HepG2 (cell line): ENCODE measurements around the gene HRG.

Source experiments
- CTCF ChIP-seq: sonication (generic); formaldehyde crosslinking; IDR thresholded peaks from 2 replicates; pipeline ENCODE4 v1.5.0; 2020; ENCODE audit warnings: mild to moderate bottlenecking, missing genetic modification reagents, moderate library complexity
- MTF2 ChIP-seq: sonication (generic); formaldehyde crosslinking; IDR thresholded peaks from 2 replicates; pipeline ENCODE4 v1.5.0; 2020; ENCODE audit warnings: missing genetic modification reagents, borderline replicate concordance
- NFATC3 ChIP-seq: sonication (generic); formaldehyde crosslinking; IDR thresholded peaks from 2 replicates; pipeline ENCODE4 v1.5.1; 2020; ENCODE audit warnings: mild to moderate bottlenecking, missing genetic modification reagents
- SP140L ChIP-seq: sonication (generic); formaldehyde crosslinking; IDR thresholded peaks from 2 replicates; pipeline ENCODE4 v1.4.0; 2020; ENCODE audit warnings: missing genetic modification reagents, borderline replicate concordance
- ZNF350 ChIP-seq: sonication (generic); formaldehyde crosslinking; IDR thresholded peaks from 2 replicates; pipeline ENCODE4 v1.4.0; 2020; ENCODE audit warnings: mild to moderate bottlenecking, low read depth, missing genetic modification reagents, borderline replicate concordance
- ZNF430 ChIP-seq: sonication (generic); formaldehyde crosslinking; IDR thresholded peaks from 2 replicates; pipeline ENCODE4 v1.9.0; 2021; ENCODE audit warnings: mild to moderate bottlenecking, missing genetic modification reagents

- TF ChIP-seq ZNF430 (CRISPR knock-in tag) (no peak), ZNF350 (CRISPR knock-in tag) (no peak), NFATC3 (CRISPR knock-in tag) (no peak), SP140L (CRISPR knock-in tag) (no peak), MTF2 (CRISPR knock-in tag) (no peak), CTCF (CRISPR knock-in tag) (no peak)
These were observed 17.0 kb upstream of the HRG start for GRCh38 chr3:186648851-186649250.
